HepG2 (cell line): Measurements from ENCODE around the gene DNASE1L2. TPM values are rescaled to one million over a fixed set of nuclear protein-coding genes. Genes with fewer than 3 reads are reported as not detected.
A peak's percentile ranks its signal among the peaks of the same experiment; 100 is the strongest.

Experiments
- BHLHE40 ChIP-seq: IDR thresholded peaks from 2 replicates; pipeline ENCODE4 v1.6.1; 2011; ENCODE audit warnings: low read length, improper control_type of control experiment
- CAMTA2 ChIP-seq: sonication (generic); formaldehyde crosslinking; IDR thresholded peaks from 2 replicates; pipeline ENCODE4 v1.4.0; 2020; ENCODE audit warnings: mild to moderate bottlenecking, missing genetic modification reagents, borderline replicate concordance
- DPF2 ChIP-seq: sonication (generic); formaldehyde crosslinking; IDR thresholded peaks from 2 replicates; pipeline ENCODE4 v1.4.0; 2020; ENCODE audit warnings: mild to moderate bottlenecking, low read depth, missing genetic modification reagents, borderline replicate concordance
- EHMT2 ChIP-seq: fragments of 200-600 bp; sonication (generic); IDR thresholded peaks from 2 replicates; pipeline ENCODE4 v1.7.0; 2017; ENCODE audit warnings: antibody characterized with exemption, low read depth, low read length, borderline replicate concordance
- FOXP1 ChIP-seq, 2 experiments: fragments of 450-650 bp in 1 of 2; IDR thresholded peaks; 2 replicates each; pipeline ENCODE4 v1.6.1; 2017 to 2018; ENCODE audit warnings: antibody characterized with exemption in 1 of 2
- HMGXB3 ChIP-seq: sonication (generic); formaldehyde crosslinking; IDR thresholded peaks from 2 replicates; pipeline ENCODE4 v1.4.0; 2020; ENCODE audit warnings: missing genetic modification reagents, borderline replicate concordance
- MXD4 ChIP-seq: IDR thresholded peaks from 2 replicates; pipeline ENCODE4 v1.6.1; 2016; ENCODE audit warnings: mild to moderate bottlenecking, missing biosample characterization, missing genetic modification reagents
- PRDM4 ChIP-seq: sonication (generic); formaldehyde crosslinking; IDR thresholded peaks from 2 replicates; pipeline ENCODE4 v1.9.0; 2021; ENCODE audit warnings: missing genetic modification reagents, borderline replicate concordance
- SALL1 ChIP-seq: sonication (generic); formaldehyde crosslinking; IDR thresholded peaks from 2 replicates; pipeline ENCODE4 v1.8.0; 2022; ENCODE audit warnings: mild to moderate bottlenecking, missing genetic modification reagents
- SIN3B ChIP-seq: fragments of 150-350 bp; IDR thresholded peaks from 2 replicates; pipeline ENCODE4 v1.6.1; 2014; ENCODE audit warnings: low read length
- TARDBP ChIP-seq: sonication (generic); formaldehyde crosslinking; IDR thresholded peaks from 2 replicates; pipeline ENCODE4 v1.8.0; 2022; ENCODE audit warnings: mild to moderate bottlenecking, missing genetic modification reagents
- TRIM24 ChIP-seq: sonication (generic); formaldehyde crosslinking; IDR thresholded peaks from 2 replicates; pipeline ENCODE4 v1.8.0; 2022; ENCODE audit warnings: mild to moderate bottlenecking, missing genetic modification reagents
- UBTF ChIP-seq: sonication (generic); formaldehyde crosslinking; IDR thresholded peaks from 2 replicates; pipeline ENCODE4 v1.4.0; 2020; ENCODE audit warnings: mild to moderate bottlenecking, missing genetic modification reagents
- ZNF543 ChIP-seq: sonication (generic); formaldehyde crosslinking; IDR thresholded peaks from 2 replicates; pipeline ENCODE4 v1.4.0; 2020; ENCODE audit warnings: mild to moderate bottlenecking, missing genetic modification reagents
- ZNF570 ChIP-seq: sonication (generic); formaldehyde crosslinking; IDR thresholded peaks from 2 replicates; pipeline ENCODE4 v1.4.0; 2020; ENCODE audit warnings: mild to moderate bottlenecking, missing genetic modification reagents, borderline replicate concordance
- ZNF776 ChIP-seq: sonication (generic); formaldehyde crosslinking; IDR thresholded peaks from 2 replicates; pipeline ENCODE4 v1.4.0; 2020; ENCODE audit warnings: mild to moderate bottlenecking, missing genetic modification reagents
- polyA plus RNA-seq, 8 experiments: library from polyadenylated mRNA; depleted of rRNA in 3 of 8; stranded (reverse) in 7 of 8; unstranded in 1 of 8; fragments of >200 nt; fragmentation: Illumina TruSeq in 4 of 8; extraction: Trizol in 4 of 8; gene quantifications; 2 replicates each; pipeline versions ENCODE4 v1.2.1 to v1.2.3, GENCODE V29; 2011 to 2016; ENCODE audit warnings: low read depth in 4 of 8, missing spikeins in 1 of 8, mixed read lengths in 1 of 8; ENCODE audit not compliant: insufficient read depth in 1 of 8
- total RNA-seq, 5 experiments: library from RNA; depleted of rRNA; stranded (reverse); fragments of >200 nt; fragmentation: Illumina TruSeq; extraction: Trizol; gene quantifications; 2 replicates each; pipeline ENCODE4 v1.2.3, GENCODE V29; 2016; ENCODE audit warnings: low read depth in 1 of 5
- TF ChIP-seq, protein P1 (sequence below): sonication (generic); formaldehyde crosslinking; IDR thresholded peaks from 2 replicates; pipeline ENCODE4 v1.8.0; 2022; ENCODE audit warnings: mild to moderate bottlenecking, missing genetic modification reagents, moderate library complexity
- TF ChIP-seq, protein P2 (sequence below): sonication (generic); formaldehyde crosslinking; IDR thresholded peaks from 2 replicates; pipeline ENCODE4 v1.8.1; 2023; ENCODE audit warnings: missing genetic modification reagents, inconsistent platforms, borderline replicate concordance

DNASE1L2 gene
- total and polyA plus RNA-seq, 2 of the 13 experiments (the other 11 are each of a cell fraction or from before 2014, with no cell fraction given), result 0.44 to 0.50 TPM

- no peak for TF ChIP-seq EHMT2
- no peak for TF ChIP-seq CAMTA2 (CRISPR knock-in tag)
- peak; percentile 94 for TF ChIP-seq BHLHE40
- TF ChIP-seq ZNF776, result no peak
- TF ChIP-seq, protein P1, sequence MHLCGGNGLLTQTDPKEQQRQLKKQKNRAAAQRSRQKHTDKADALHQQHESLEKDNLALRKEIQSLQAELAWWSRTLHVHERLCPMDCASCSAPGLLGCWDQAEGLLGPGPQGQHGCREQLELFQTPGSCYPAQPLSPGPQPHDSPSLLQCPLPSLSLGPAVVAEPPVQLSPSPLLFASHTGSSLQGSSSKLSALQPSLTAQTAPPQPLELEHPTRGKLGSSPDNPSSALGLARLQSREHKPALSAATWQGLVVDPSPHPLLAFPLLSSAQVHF (CRISPR knock-in tag), result no peak
- TF ChIP-seq SALL1, result peak; percentile 44; the same call in 1 of the 2 replicates
- TF ChIP-seq SIN3B, result no peak
- TF ChIP-seq FOXP1 (IDR thresholded peaks at IDR 0.05), result no peak
- TF ChIP-seq FOXP1 (CRISPR knock-in tag; IDR thresholded peaks at IDR 0.05), result 0 out of 2 replicates have a peak, but pooled peaks have one; percentile 13
- no peak for TF ChIP-seq TARDBP
- TF ChIP-seq, protein P2, sequence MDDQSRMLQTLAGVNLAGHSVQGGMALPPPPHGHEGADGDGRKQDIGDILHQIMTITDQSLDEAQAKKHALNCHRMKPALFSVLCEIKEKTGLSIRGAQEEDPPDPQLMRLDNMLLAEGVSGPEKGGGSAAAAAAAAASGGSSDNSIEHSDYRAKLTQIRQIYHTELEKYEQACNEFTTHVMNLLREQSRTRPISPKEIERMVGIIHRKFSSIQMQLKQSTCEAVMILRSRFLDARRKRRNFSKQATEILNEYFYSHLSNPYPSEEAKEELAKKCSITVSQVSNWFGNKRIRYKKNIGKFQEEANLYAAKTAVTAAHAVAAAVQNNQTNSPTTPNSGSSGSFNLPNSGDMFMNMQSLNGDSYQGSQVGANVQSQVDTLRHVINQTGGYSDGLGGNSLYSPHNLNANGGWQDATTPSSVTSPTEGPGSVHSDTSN (CRISPR knock-in tag), result no peak
- no peak for TF ChIP-seq TRIM24
- no peak for TF ChIP-seq HMGXB3 (CRISPR knock-in tag)
- TF ChIP-seq MXD4 (CRISPR knock-in tag), result no peak; the same call in 1 of the 2 replicates
- peak; percentile 56; the same call in 1 of the 2 replicates for TF ChIP-seq UBTF (CRISPR knock-in tag)
- no peak for TF ChIP-seq PRDM4 (CRISPR knock-in tag)
- TF ChIP-seq ZNF543 (CRISPR knock-in tag), result 0 out of 2 replicates have a peak, but pooled peaks have one; percentile 30
- no peak for TF ChIP-seq ZNF570 (CRISPR knock-in tag)
- TF ChIP-seq DPF2, result no peak
These were observed 46.1 kb upstream of the DNASE1L2 start (continued) for GRCh38 chr16:2190002-2190658.
